Measurements from ENCODE around the gene RNF150. TPM values are rescaled to one million over a fixed set of nuclear protein-coding genes. Genes with fewer than 3 reads are reported as not detected.

The RNF150 gene
- polyA plus RNA-seq, 1 donor from 2014 or later, result 15.3 TPM

- no peak overlapping the region for H3K9ac ChIP-seq (ENCODE audit: low read length)
- no peak overlapping the region for H3K27ac ChIP-seq (ENCODE audit: low read length)
- no peak overlapping the region for H3K4me2 ChIP-seq (ENCODE audit: low read length)
- H4K20me1 ChIP-seq (ENCODE audit: insufficient read depth), result no peaks in the 10 kb centered on the region
- no peaks in the 10 kb centered on the region for H3K79me2 ChIP-seq (replicated peaks; ENCODE audit: insufficient read depth, low read length)
- H3K27me3 ChIP-seq (ENCODE audit: insufficient read depth, low read depth, low read length), result no peaks in the 10 kb centered on the region
- no peaks in the 10 kb centered on the region for H3K9me3 ChIP-seq (ENCODE audit: low read length)
- TF ChIP-seq CTCF (IDR thresholded peaks at IDR 0.05; ENCODE audit: poor library complexity, severe bottlenecking) (no peak), MXI1 (conservative IDR thresholded peaks at IDR 0.05; ENCODE audit: poor library complexity, severe bottlenecking) (no peak), RAD21 (conservative IDR thresholded peaks at IDR 0.05) (no peak), EZH2 (IDR thresholded peaks at IDR 0.05; ENCODE audit: borderline replicate concordance, insufficient read depth, low read length, poor library complexity, severe bottlenecking) (no peak), TAF1 (IDR thresholded peaks at IDR 0.05; ENCODE audit: low read depth) (no peak), SMC3 (conservative IDR thresholded peaks at IDR 0.05; ENCODE audit: poor library complexity) (no peak)
- H3F3A ChIP-seq (ENCODE audit: insufficient read depth, low read length, poor library complexity, severe bottlenecking), result no peaks in the 10 kb centered on the region
- H3K36me3 ChIP-seq (ENCODE audit: insufficient read depth, low read length), result no peaks in the 10 kb centered on the region
- no peak overlapping the region for H2AFZ ChIP-seq (ENCODE audit: low read depth, low read length)
- no peak overlapping the region for H3K4me3 ChIP-seq (ENCODE audit: low read length)
- H3K9me2 ChIP-seq (ENCODE audit: insufficient read depth, low read length), result no peaks in the 10 kb centered on the region
Observed at GRCh38 chr4:141009129-141009528, 124.1 kb downstream of the RNF150 start.

- Histone ChIP-seq H2AFZ (ENCODE audit: low read depth, low read length) (no peak overlapping the region), H3K4me3 (ENCODE audit: low read length) (no peak overlapping the region), H3K9me2 (ENCODE audit: insufficient read depth, low read length) (no peaks in the 10 kb centered on the region), H3K27ac (ENCODE audit: low read length) (no peak overlapping the region), H3K27me3 (ENCODE audit: insufficient read depth, low read depth, low read length) (no peaks in the 10 kb centered on the region), H3K79me2 (replicated peaks; ENCODE audit: insufficient read depth, low read length) (no peaks in the 10 kb centered on the region), H3K4me2 (ENCODE audit: low read length) (no peak overlapping the region), H3K36me3 (ENCODE audit: insufficient read depth, low read length) (no peaks in the 10 kb centered on the region), H3F3A (ENCODE audit: insufficient read depth, low read length, poor library complexity, severe bottlenecking) (no peaks in the 10 kb centered on the region), H4K20me1 (ENCODE audit: insufficient read depth) (no peaks in the 10 kb centered on the region), H3K9me3 (ENCODE audit: low read length) (no peaks in the 10 kb centered on the region), H3K9ac (ENCODE audit: low read length) (no peak overlapping the region)
- TF ChIP-seq REST (IDR thresholded peaks at IDR 0.05; ENCODE audit: borderline replicate concordance) (peak; percentile 62), TAF1 (IDR thresholded peaks at IDR 0.05; ENCODE audit: low read depth) (no peak), EP300 (conservative IDR thresholded peaks at IDR 0.05; ENCODE audit: poor library complexity, severe bottlenecking) (peak; percentile 54), EZH2 (IDR thresholded peaks at IDR 0.05; ENCODE audit: borderline replicate concordance, insufficient read depth, low read length, poor library complexity, severe bottlenecking) (no peak)
Observed at GRCh38 chr4:141006242-141006802, 126.9 kb downstream of the RNF150 start.

All from neural cell (in vitro differentiated cells).